H7 (cell line): ENCODE data around the gene MED13L. TPM values are rescaled to one million over a fixed set of nuclear protein-coding genes. Genes with fewer than 3 reads are reported as not detected.

Experiments used
- DNase-seq: peaks from one replicate; pipeline ENCODE4 v3.0.0; 2012
- H3K27me3 ChIP-seq: 2 replicates; pipeline ENCODE4 v1.6.0; 2011; ENCODE audit warnings: mild to moderate bottlenecking, low read length; ENCODE audit not compliant: control insufficient read depth, insufficient read depth
- H3K36me3 ChIP-seq: replicated peaks from 2 replicates; pipeline ENCODE4 v1.5.1; 2011; ENCODE audit warnings: low read length; ENCODE audit not compliant: control insufficient read depth, insufficient read depth
- H3K4me3 ChIP-seq: 2 replicates; pipeline ENCODE4 v1.5.1; 2011; ENCODE audit warnings: low read depth, mild to moderate bottlenecking, control low read depth, low read length, moderate library complexity; ENCODE audit not compliant: insufficient read depth
- total RNA-seq: library from RNA; depleted of rRNA; stranded (reverse); fragments of >200 nt; shearing (Covaris generic); gene quantifications from 2 replicates; pipeline ENCODE4 v1.2.3, GENCODE V29; 2014

The MED13L gene
- total RNA-seq, 1 experiment from 2014 or later, result 39.7 TPM

DNA sequence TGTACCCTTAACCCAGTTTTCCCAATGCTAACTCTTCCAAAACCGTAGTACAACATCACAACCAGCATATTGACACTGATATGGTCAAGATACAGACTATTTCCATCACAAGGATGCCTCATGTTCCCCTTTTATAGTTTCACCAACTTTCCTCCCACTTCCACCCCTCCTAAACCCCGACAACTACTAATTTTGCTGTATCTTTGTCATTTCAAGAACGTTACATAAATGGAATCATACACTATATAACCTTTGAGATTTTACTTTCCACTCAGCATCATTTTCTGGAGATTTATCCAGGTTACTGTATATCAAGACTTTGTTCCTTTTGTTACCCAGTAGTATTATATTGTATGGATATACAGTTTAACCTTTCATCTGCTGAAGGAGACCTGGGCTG, 88.9 kb downstream of the MED13L start:
- DNase-seq, result no peak
- H3K36me3 ChIP-seq, result no peaks in the 10 kb centered on the region
- no peak overlapping the region for H3K4me3 ChIP-seq
- no peaks in the 10 kb centered on the region for H3K27me3 ChIP-seq

DNA sequence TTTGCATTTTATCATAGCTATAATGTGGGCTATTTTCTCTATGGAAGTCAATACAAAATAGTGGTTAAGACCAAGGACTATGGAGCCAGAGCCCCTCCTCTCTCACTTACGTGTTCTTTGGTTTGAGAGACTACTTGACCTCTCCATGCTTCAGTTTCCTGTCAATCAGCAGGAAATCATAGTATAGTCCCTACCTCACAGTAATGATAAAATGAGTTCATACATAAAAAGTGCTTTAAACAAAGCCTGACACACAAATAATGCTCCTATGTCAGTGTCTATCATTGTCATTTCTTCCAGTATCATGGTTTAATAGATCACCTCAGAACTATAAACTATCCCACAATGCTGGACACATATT, 90.4 kb downstream of the MED13L start:
- Histone ChIP-seq H3K4me3 (no peak overlapping the region), H3K27me3 (no peaks in the 10 kb centered on the region), H3K36me3 (no peaks in the 10 kb centered on the region)
- no peak for DNase-seq

DNA sequence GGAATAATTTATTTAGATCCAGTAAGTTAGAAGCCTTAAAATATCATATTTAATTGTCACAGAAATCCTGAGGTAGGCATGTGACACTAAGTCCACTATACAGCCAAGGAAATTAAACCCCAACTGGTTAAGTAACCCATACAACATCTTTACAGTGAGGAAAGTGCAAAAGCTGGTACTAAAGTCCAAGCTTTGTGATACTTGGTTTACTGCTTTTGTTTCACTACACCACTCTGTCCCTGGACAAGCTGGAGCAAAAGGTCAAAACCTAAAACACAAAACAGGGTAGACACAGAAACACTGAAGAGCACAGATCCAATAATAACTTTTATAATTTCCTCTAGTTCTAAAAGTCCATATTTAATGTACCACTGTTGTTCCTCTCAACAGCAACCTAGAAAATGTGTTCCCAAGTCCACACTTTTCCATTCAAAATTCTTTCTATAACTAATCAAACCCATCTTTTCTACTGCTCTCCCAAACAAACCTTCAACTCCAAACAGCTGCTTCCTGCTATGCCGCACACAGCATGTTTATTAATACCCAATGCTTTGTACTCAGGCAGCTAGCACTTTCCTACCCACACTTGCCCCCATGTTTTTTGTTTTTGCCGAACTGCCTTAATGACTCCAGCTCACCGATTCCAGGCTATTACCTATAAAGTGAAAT, 90.9 kb downstream of the MED13L start:
- no peaks in the 10 kb centered on the region for H3K27me3 ChIP-seq
- no peaks in the 10 kb centered on the region for H3K36me3 ChIP-seq
- no peak for DNase-seq
- H3K4me3 ChIP-seq, result no peak overlapping the region

- Histone ChIP-seq H3K36me3 (no peaks in the 10 kb centered on the region), H3K4me3 (no peak overlapping the region), H3K27me3 (no peaks in the 10 kb centered on the region)
- DNase-seq, result no peak
These were observed 92.7 kb downstream of the MED13L start for GRCh38 chr12:116184763-116185162.

GRCh38 chr12:116183741-116184141, 93.8 kb downstream of the MED13L start:
- Histone ChIP-seq H3K4me3 (no peak overlapping the region), H3K27me3 (no peaks in the 10 kb centered on the region), H3K36me3 (no peaks in the 10 kb centered on the region)
- DNase-seq, result no peak

- no peaks in the 10 kb centered on the region for H3K36me3 ChIP-seq
- H3K4me3 ChIP-seq, result no peak overlapping the region
- H3K27me3 ChIP-seq, result no peaks in the 10 kb centered on the region
- DNase-seq, result no peak
These were observed 95.0 kb downstream of the MED13L start for GRCh38 chr12:116182359-116183063.

GRCh38 chr12:116180448-116180847, 97.0 kb downstream of the MED13L start:
- Histone ChIP-seq H3K27me3 (no peaks in the 10 kb centered on the region), H3K36me3 (no peaks in the 10 kb centered on the region), H3K4me3 (no peak overlapping the region)
- no peak for DNase-seq

GRCh38 chr12:116179384-116179783, 98.1 kb downstream of the MED13L start:
- no peak overlapping the region for H3K4me3 ChIP-seq
- H3K36me3 ChIP-seq, result no peaks in the 10 kb centered on the region
- no peak for DNase-seq
- no peaks in the 10 kb centered on the region for H3K27me3 ChIP-seq

GRCh38 chr12:116177017-116177416, 100.5 kb downstream of the MED13L start:
- DNase-seq, result no peak
- no peaks in the 10 kb centered on the region for H3K36me3 ChIP-seq
- H3K27me3 ChIP-seq, result no peaks in the 10 kb centered on the region
- H3K4me3 ChIP-seq, result no peak overlapping the region

- Histone ChIP-seq H3K27me3 (no peaks in the 10 kb centered on the region), H3K4me3 (no peak overlapping the region), H3K36me3 (no peaks in the 10 kb centered on the region)
- DNase-seq, result no peak
These were observed 102.6 kb downstream of the MED13L start for GRCh38 chr12:116174904-116175303.

DNA sequence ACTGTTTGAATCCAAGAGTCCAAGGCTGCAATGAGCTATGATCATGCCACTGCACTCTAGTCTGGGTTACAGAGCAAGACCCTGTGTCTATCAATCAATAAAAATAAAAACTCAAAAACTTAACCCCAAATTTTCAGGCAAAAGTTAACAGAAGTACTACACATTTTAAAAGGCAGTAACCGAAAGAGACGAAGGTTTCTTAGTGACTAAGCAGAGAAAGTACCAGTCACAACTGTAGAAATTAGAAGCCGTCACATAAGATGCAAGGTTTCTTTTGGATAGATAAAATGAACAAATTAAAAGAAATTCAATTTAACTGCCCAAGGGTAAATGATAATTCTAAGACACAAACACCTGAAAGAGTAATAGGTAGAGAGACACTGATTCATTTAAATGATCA, 103.5 kb downstream of the MED13L start:
- Histone ChIP-seq H3K4me3 (no peak overlapping the region), H3K27me3 (no peaks in the 10 kb centered on the region), H3K36me3 (no peaks in the 10 kb centered on the region)
- DNase-seq, result no peak

- H3K36me3 ChIP-seq, result no peaks in the 10 kb centered on the region
- DNase-seq, result no peak
- no peaks in the 10 kb centered on the region for H3K27me3 ChIP-seq
- no peak overlapping the region for H3K4me3 ChIP-seq
These were observed 105.2 kb downstream of the MED13L start for GRCh38 chr12:116172224-116172849.

DNA sequence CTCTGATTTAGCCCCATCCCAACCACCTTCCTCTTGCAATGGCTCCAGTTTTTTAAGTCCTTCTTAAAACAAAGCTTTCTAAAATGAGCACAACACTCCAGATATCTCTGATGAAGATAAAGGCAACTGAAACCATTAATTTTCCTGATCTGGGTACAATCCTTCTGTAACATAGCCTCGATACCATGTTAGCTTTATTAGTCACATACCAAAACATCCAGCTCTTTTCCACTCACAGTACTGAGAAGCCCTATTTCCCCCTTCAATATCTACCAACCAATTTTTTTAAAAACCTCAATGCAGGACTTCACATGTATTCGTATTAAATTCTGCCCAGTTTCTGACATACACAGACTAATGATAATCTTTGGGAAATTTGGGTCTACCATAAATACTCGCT, 105.9 kb downstream of the MED13L start:
- no peaks in the 10 kb centered on the region for H3K36me3 ChIP-seq
- no peak overlapping the region for H3K4me3 ChIP-seq
- no peaks in the 10 kb centered on the region for H3K27me3 ChIP-seq
- DNase-seq, result no peak

DNA sequence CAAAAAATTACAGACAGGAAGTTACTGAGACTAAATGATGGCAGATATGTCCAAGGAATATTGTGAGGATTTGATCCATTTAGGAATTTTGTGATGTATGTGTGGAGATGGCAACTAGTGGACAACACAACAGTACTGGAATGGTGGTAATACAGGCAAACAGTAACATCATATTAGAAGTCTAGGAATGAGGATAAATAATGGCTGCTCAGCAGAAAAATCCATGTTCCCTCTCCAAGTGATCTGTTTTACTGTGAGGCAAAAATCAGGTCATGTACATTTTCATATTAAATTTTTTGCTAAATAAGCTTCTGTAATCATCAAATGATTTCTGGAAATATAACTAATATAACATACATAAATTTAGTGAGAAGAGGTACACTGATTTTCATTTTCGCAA, 108.4 kb downstream of the MED13L start:
- no peak for DNase-seq
- H3K4me3 ChIP-seq, result no peak overlapping the region
- H3K36me3 ChIP-seq, result no peaks in the 10 kb centered on the region
- H3K27me3 ChIP-seq, result no peaks in the 10 kb centered on the region

GRCh38 chr12:116166306-116166705, 111.2 kb downstream of the MED13L start:
- Histone ChIP-seq H3K4me3 (no peak overlapping the region), H3K36me3 (no peaks in the 10 kb centered on the region), H3K27me3 (no peaks in the 10 kb centered on the region)
- no peak for DNase-seq
